Gastroesophageal sphincter (tissue), 4 donors: ENCODE measurements around the gene CCDC167. TPM values are rescaled to one million over a fixed set of nuclear protein-coding genes. Genes with fewer than 3 reads are reported as not detected.

Experiments used
- ATAC-seq: fragments of 150-250 bp; one replicate; pipeline ENCODE4 v1.9.1; 2016; ENCODE audit warnings: mild to moderate bottlenecking, moderate library complexity
- H3K27ac ChIP-seq, 4 donors: fragments of 200-600 bp; sonication (generic) in 3 of 4; 1 replicate in 3 of 4; 2 replicates in 1 of 4; pipeline ENCODE4 v1.5.1; 2016 to 2019
- H3K27me3 ChIP-seq: fragments of 200-600 bp; sonication (generic); one replicate; pipeline ENCODE4 v1.5.1; 2019
- H3K36me3 ChIP-seq, 2 donors: fragments of 200-600 bp; sonication (generic); one replicate each; pipeline ENCODE4 v1.5.1; 2019; ENCODE audit warnings: control low read depth in 1 of 2
- H3K4me1 ChIP-seq, 3 donors: fragments of 200-600 bp; sonication (generic); 1 replicate in 2 of 3; 2 replicates in 1 of 3; pipeline ENCODE4 v1.5.1; 2016 to 2019; ENCODE audit warnings: control low read depth in 2 of 3
- H3K4me3 ChIP-seq, 2 donors: fragments of 200-600 bp; sonication (generic); one replicate each; pipeline ENCODE4 v1.5.1; 2019; ENCODE audit warnings: mild to moderate bottlenecking in 1 of 2, moderate library complexity in 1 of 2
- H3K9me3 ChIP-seq, 3 donors: fragments of 200-600 bp; sonication (generic); one replicate each; pipeline ENCODE4 v1.5.1; 2017 to 2019; ENCODE audit warnings: control low read depth in 2 of 3
- CTCF ChIP-seq, 4 experiments: fragments of 200-600 bp in 2 of 4; fragments of 450-650 bp in 2 of 4; sonication (generic) in 1 of 4; IDR thresholded peaks; one replicate each; pipeline ENCODE4 v1.5.1; 2017 to 2019; ENCODE audit warnings: antibody characterized with exemption in 4 of 4, mild to moderate bottlenecking in 2 of 4, moderate library complexity in 2 of 4
- EP300 ChIP-seq: sonication (generic); formaldehyde crosslinking; IDR thresholded peaks from one replicate; pipeline ENCODE4 v1.6.1; 2017; ENCODE audit warnings: antibody characterized with exemption, mild to moderate bottlenecking
- POLR2A ChIP-seq, 2 donors: fragments of 450-650 bp; IDR thresholded peaks; one replicate each; pipeline ENCODE4 v1.6.1; 2017; ENCODE audit warnings: antibody characterized with exemption in 2 of 2, mild to moderate bottlenecking in 2 of 2, moderate library complexity in 1 of 2
- POLR2AphosphoS5 ChIP-seq: sonication (generic); formaldehyde crosslinking; IDR thresholded peaks from one replicate; pipeline ENCODE4 v1.6.1; 2017; ENCODE audit warnings: antibody characterized with exemption
- WGBS, 2 donors: methylation state at CpG; one replicate each; pipeline ENCODE4 v1.1.5; 2018; ENCODE audit warnings: low coverage in 1 of 2; 5-methylcytosine and 5-hydroxymethylcytosine counted together
- total RNA-seq, 4 donors: library from RNA; depleted of rRNA; stranded (reverse); fragments of >200 nt; gene quantifications; one replicate each; pipeline ENCODE4 v1.1.0, GENCODE V29; 2016

The CCDC167 gene
- total RNA-seq: 10 to 100 TPM; 10.6 to 16.2 (median 14.3) TPM

- TF ChIP-seq POLR2AphosphoS5 (peak; percentile 38), POLR2A (IDR thresholded peaks at IDR 0.05) (no peak), CTCF (IDR thresholded peaks at IDR 0.05) (peak in 1 of 4 experiments; percentile 7), EP300 (no peak)
Observed at GRCh38 chr6:37499433-37500293, at the start of gene CCDC167. Gene CCDC167, minus strand, starts transcription at chr6:37499893. Its CDS starts 30 bp downstream, at chr6:37499863.

GRCh38 chr6:37549154-37549553 lies 49.5 kb upstream of the CCDC167 start:
- WGBS, 2 donors: 67 to 100% methylated on average over 3 of the region's 7 CpGs
- no peaks in the 10 kb centered on the region for H3K9me3 ChIP-seq
- peaks cover 0 to 12% (median 0%) of the 10 kb centered on the region in 3 donors for H3K4me1 ChIP-seq
- TF ChIP-seq EP300 (no peak), CTCF (IDR thresholded peaks at IDR 0.05) (no peak), POLR2A (IDR thresholded peaks at IDR 0.05) (no peak), POLR2AphosphoS5 (no peak)
- no peaks in the 10 kb centered on the region for H3K36me3 ChIP-seq
- ATAC-seq: no peak
- no peak overlapping the region for H3K4me3 ChIP-seq
- H3K27me3 ChIP-seq: peaks cover 21% of the 10 kb centered on the region
- no peak overlapping the region for H3K27ac ChIP-seq

More at GRCh38 chr6:37499433-37500293, at the start of gene CCDC167:
- no peaks in the 10 kb centered on the region for H3K9me3 ChIP-seq
- ATAC-seq: peak; percentile 99
- 2 to 5% methylated on average over 13 to 32 of the region's 38 CpGs for WGBS, 2 donors
- no peaks in the 10 kb centered on the region for H3K27me3 ChIP-seq
- no peaks in the 10 kb centered on the region for H3K36me3 ChIP-seq
- peak within 1 kb of the TSS; percentile 71 to 76 for H3K4me3 ChIP-seq
- H3K27ac ChIP-seq: peak within 1 kb of the TSS in 3 of 4 donors; percentile 3 to 72 (median 54)
- H3K4me1 ChIP-seq: peaks cover 0 to 15% (median 5%) of the 10 kb centered on the region in 3 donors

- H3K27me3 ChIP-seq: peaks cover 19% of the 10 kb centered on the region
Observed at GRCh38 chr6:37548067-37548674, 48.5 kb upstream of the CCDC167 start.

GRCh38 chr6:37547564-37548061 lies 47.9 kb upstream of the CCDC167 start:
- no peak overlapping the region for H3K27ac ChIP-seq
- WGBS, 2 donors: 41 to 47% methylated on average over 5 to 8 of the region's 8 CpGs
- peaks cover 19% of the 10 kb centered on the region for H3K27me3 ChIP-seq
- no peaks in the 10 kb centered on the region for H3K36me3 ChIP-seq
- H3K4me3 ChIP-seq: no peak overlapping the region
- TF ChIP-seq POLR2A (IDR thresholded peaks at IDR 0.05) (no peak), CTCF (IDR thresholded peaks at IDR 0.05) (no peak), EP300 (no peak), POLR2AphosphoS5 (no peak)
- no peaks in the 10 kb centered on the region for H3K9me3 ChIP-seq
- peaks cover 0 to 11% (median 0%) of the 10 kb centered on the region in 3 donors for H3K4me1 ChIP-seq
- no peak for ATAC-seq

More at GRCh38 chr6:37548067-37548674, 48.5 kb upstream of the CCDC167 start:
- no peak for ATAC-seq
- no peak overlapping the region for H3K27ac ChIP-seq
- H3K36me3 ChIP-seq: no peaks in the 10 kb centered on the region
- peaks cover 0 to 12% (median 0%) of the 10 kb centered on the region in 3 donors for H3K4me1 ChIP-seq
- no peaks in the 10 kb centered on the region for H3K9me3 ChIP-seq
- no peak overlapping the region for H3K4me3 ChIP-seq
- 96% methylated on average over 4 of the region's 8 CpGs; no CpG with 5 or more reads in 1 of the 2 donors for WGBS, 2 donors
- no peak for TF ChIP-seq POLR2A (IDR thresholded peaks at IDR 0.05)
- TF ChIP-seq CTCF (IDR thresholded peaks at IDR 0.05): no peak
- TF ChIP-seq POLR2AphosphoS5: no peak
- TF ChIP-seq EP300: no peak
